CD4-positive, alpha-beta T cell treated with Interferon gamma for 1 hour (primary cell): ENCODE measurements around the gene DNM3.

ENCODE experiments used
- DNase-seq: peaks from one replicate; pipeline ENCODE4 v3.0.0-alpha.2; 2020

Gene DNM3

GRCh38 chr1:171931752-171932151, 90.5 kb downstream of the DNM3 start:
- no peak for DNase-seq

- DNase-seq = no peak
Observed at GRCh38 chr1:171934664-171935063, 93.4 kb downstream of the DNM3 start.

GRCh38 chr1:171935086-171935485, 93.8 kb downstream of the DNM3 start:
- no peak for DNase-seq

- no peak for DNase-seq
Observed at GRCh38 chr1:171935664-171936063, 94.4 kb downstream of the DNM3 start.

GRCh38 chr1:171937938-171938337, 96.6 kb downstream of the DNM3 start:
- DNase-seq = no peak

- no peak for DNase-seq
Observed at GRCh38 chr1:171939740-171940139, 98.4 kb downstream of the DNM3 start.

GRCh38 chr1:171940368-171940767, 99.1 kb downstream of the DNM3 start:
- DNase-seq = no peak

- no peak for DNase-seq
Observed at GRCh38 chr1:171941920-171942319, 100.6 kb downstream of the DNM3 start.

GRCh38 chr1:171943973-171944561, 102.8 kb downstream of the DNM3 start:
- DNase-seq = no peak

- no peak for DNase-seq
Observed at GRCh38 chr1:171948511-171948910, 107.2 kb downstream of the DNM3 start.

GRCh38 chr1:171949316-171949715, 108.0 kb downstream of the DNM3 start:
- DNase-seq = no peak

GRCh38 chr1:171953835-171954234, 112.5 kb downstream of the DNM3 start:
- DNase-seq = no peak

GRCh38 chr1:171954361-171954760, 113.1 kb downstream of the DNM3 start:
- DNase-seq = no peak

GRCh38 chr1:171961861-171962260, 120.6 kb downstream of the DNM3 start:
- DNase-seq = no peak

- no peak for DNase-seq
Observed at GRCh38 chr1:171963762-171964161, 122.5 kb downstream of the DNM3 start.

- no peak for DNase-seq
Observed at GRCh38 chr1:171965777-171966176, 124.5 kb downstream of the DNM3 start.

- DNase-seq = no peak
Observed at GRCh38 chr1:171966426-171967220, 125.3 kb downstream of the DNM3 start.

- no peak for DNase-seq
Observed at GRCh38 chr1:171969226-171969625, 127.9 kb downstream of the DNM3 start.

- no peak for DNase-seq
Observed at GRCh38 chr1:171969813-171970212, 128.5 kb downstream of the DNM3 start.

GRCh38 chr1:171972846-171973245, 131.5 kb downstream of the DNM3 start:
- DNase-seq = no peak

- no peak for DNase-seq
Observed at GRCh38 chr1:171973421-171973820, 132.1 kb downstream of the DNM3 start.

GRCh38 chr1:171981303-171981702, 140.0 kb downstream of the DNM3 start:
- DNase-seq = no peak

GRCh38 chr1:171983584-171983983, 142.3 kb downstream of the DNM3 start:
- no peak for DNase-seq

- no peak for DNase-seq
Observed at GRCh38 chr1:171984262-171984661, 143.0 kb downstream of the DNM3 start.
